Breast epithelium (tissue), 3 donors: ENCODE data around the gene TNS1.

Source experiments
- CTCF ChIP-seq, 3 donors: fragments of 450-650 bp; IDR thresholded peaks; one replicate each; pipeline ENCODE4 v1.5.1; 2016 to 2017; ENCODE audit warnings: antibody characterized with exemption in 3 of 3, mild to moderate bottlenecking in 3 of 3, moderate library complexity in 3 of 3
- POLR2AphosphoS5 ChIP-seq, 3 donors: sonication (generic); formaldehyde crosslinking; IDR thresholded peaks; one replicate each; pipeline ENCODE4 v1.6.1; 2017; ENCODE audit warnings: antibody characterized with exemption in 3 of 3

GRCh38 chr2:217901835-217902378 lies 100.9 kb downstream of the TNS1 start:
- TF ChIP-seq CTCF (IDR thresholded peaks at IDR 0.05): no peak
- TF ChIP-seq POLR2AphosphoS5 (IDR thresholded peaks at IDR 0.05): no peak
